GM18517 (cell line): ENCODE measurements around the gene GTF2H3.

Source experiments
- ATAC-seq: cut with Tn5 transposase; IDR thresholded peaks from one replicate; pipeline ENCODE4 v1.9.1; 2021; ENCODE audit warnings: mild to moderate bottlenecking, moderate library complexity; ENCODE audit not compliant: unreplicated experiment

Gene GTF2H3

GRCh38 chr12:123645380-123645779, 11.8 kb downstream of the GTF2H3 start:
- no peak for ATAC-seq

- ATAC-seq, result no peak
Measured at GRCh38 chr12:123645878-123646277, 12.2 kb downstream of the GTF2H3 start.

- ATAC-seq, result no peak
Measured at GRCh38 chr12:123648401-123648800, 14.8 kb downstream of the GTF2H3 start.

- no peak for ATAC-seq
Measured at GRCh38 chr12:123654129-123654701, 20.6 kb downstream of the GTF2H3 start.

GRCh38 chr12:123655420-123655819, 21.8 kb downstream of the GTF2H3 start:
- peak; percentile 86 for ATAC-seq

GRCh38 chr12:123656392-123656791, 22.8 kb downstream of the GTF2H3 start:
- no peak for ATAC-seq

- no peak for ATAC-seq
Measured at GRCh38 chr12:123657211-123657610, 23.6 kb downstream of the GTF2H3 start.

- no peak for ATAC-seq
Measured at GRCh38 chr12:123659996-123660727, 26.5 kb downstream of the GTF2H3 start.

GRCh38 chr12:123667771-123668170, 34.1 kb downstream of the GTF2H3 start:
- ATAC-seq, result no peak

GRCh38 chr12:123670882-123671728, 37.5 kb downstream of the GTF2H3 start, which contains the start of gene TCTN2:
TSS of gene TCTN2 (plus strand) at chr12:123671113. CDS start at chr12:123671241, 128 bp downstream.
- ATAC-seq, result peak; percentile 93

- ATAC-seq, result no peak
Measured at GRCh38 chr12:123671876-123672275, 38.2 kb downstream of the GTF2H3 start.

- no peak for ATAC-seq
Measured at GRCh38 chr12:123675436-123675835, 41.8 kb downstream of the GTF2H3 start.

GRCh38 chr12:123676616-123677320, 43.1 kb downstream of the GTF2H3 start:
- no peak for ATAC-seq

- ATAC-seq, result no peak
Measured at GRCh38 chr12:123678981-123679380, 45.4 kb downstream of the GTF2H3 start.

GRCh38 chr12:123681605-123682004, 48.0 kb downstream of the GTF2H3 start:
- ATAC-seq, result no peak

GRCh38 chr12:123683964-123684363, 50.3 kb downstream of the GTF2H3 start:
- ATAC-seq, result no peak

GRCh38 chr12:123686636-123687190, 53.1 kb downstream of the GTF2H3 start:
- ATAC-seq, result no peak

- ATAC-seq, result no peak
Measured at GRCh38 chr12:123690191-123690840, 56.7 kb downstream of the GTF2H3 start.

- no peak for ATAC-seq
Measured at GRCh38 chr12:123696207-123696606, 62.6 kb downstream of the GTF2H3 start.

- no peak for ATAC-seq
Measured at GRCh38 chr12:123696646-123697045, 63.0 kb downstream of the GTF2H3 start.
